ENCODE measurements around the gene EP400.
"Not testable (repeated sequence)": the region's sequence is repeated elsewhere in the genome, so short reads cannot be mapped to it uniquely, and the experiment has no call there.

Gene EP400

DNA sequence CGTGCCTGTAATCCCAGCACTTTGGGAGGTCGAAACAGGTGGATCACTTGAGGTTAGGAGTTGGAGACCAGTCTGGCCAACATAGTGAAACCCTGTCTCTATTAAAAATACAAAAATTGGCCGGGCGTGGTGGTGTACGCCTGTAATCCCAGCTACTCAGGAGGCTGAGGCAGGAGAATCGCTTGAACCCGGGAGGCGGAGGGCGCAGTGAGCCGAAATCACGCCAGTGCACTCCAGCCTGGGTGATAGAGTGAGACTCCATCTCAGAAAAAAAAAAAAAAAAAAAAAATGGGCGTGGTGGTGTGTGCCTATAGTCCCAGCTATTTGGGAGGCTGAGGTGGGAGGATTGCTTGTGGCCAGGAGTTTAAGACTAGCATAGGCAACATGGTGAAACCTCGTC is 4.7 kb downstream of the EP400 start:
- DNase-seq, result not testable (repeated sequence)

DNA sequence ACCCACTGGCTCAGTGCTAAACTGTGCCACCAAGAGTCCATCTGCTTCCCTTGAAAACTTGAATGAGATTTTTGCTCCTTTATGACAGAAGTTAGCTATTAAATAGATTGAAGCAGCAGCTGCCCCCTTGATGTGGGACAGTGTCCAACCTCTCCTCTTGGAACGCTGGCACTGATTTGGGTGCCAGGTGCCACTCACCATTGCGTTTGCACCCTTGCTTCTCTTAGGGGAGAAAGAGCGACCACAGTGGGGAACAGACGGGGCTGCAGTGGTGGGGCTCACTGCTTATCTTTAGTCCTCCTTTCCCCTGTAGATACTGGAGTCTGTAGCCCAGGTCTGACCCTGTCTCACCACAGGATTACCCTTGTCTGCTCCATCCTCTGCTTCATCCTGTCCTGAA is 9.4 kb downstream of the EP400 start:
- DNase-seq, result no peak

DNA sequence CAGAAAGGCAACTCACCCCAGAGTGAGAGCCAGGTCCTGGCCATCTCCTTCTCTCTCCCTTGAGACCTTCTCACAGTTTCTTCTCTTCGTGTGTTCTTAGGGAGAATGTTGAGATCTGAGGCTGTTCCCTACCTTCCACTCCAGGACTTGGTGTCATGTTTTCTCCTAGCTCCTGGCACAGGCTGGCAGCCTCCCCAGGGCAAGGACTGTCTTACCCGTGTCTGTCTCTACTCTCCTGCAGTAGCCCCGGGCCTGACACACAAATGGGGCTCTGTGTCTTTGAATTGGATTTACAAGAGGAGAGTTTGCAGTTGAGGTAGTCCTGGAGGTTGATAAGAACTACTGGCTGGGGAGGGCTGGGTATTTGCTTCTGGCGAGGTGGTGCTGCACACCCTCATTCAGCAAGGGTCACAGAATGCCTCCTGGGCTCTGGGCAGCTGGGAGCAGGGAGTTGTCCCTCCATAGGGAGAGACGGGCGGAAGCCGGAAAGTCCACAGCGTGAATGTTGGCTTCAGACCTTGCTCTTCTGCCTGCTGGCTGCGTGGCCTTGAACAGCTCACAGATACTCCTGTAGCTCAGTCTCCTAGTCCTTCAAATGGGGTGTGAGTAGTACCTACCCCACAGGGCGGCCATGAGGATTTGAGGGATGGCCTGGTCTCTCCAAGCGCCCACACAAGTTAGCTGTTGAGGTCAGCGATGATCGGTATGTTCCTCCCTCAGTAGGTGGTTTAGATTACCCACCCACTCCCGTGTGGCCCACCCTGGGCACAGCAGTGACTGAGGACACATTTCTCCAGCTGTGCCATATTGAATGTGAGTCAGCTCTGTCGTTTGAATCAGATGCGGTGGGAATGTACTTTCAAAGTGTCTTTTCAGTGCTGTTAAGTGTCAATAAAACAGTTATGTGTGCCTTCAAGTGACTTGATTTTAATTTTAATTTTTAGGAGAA is 10.2 kb downstream of the EP400 start:
- no peak for DNase-seq

- not testable (repeated sequence) for DNase-seq
Observed at GRCh38 chr12:131960590-131961325, 11.0 kb downstream of the EP400 start.

DNA sequence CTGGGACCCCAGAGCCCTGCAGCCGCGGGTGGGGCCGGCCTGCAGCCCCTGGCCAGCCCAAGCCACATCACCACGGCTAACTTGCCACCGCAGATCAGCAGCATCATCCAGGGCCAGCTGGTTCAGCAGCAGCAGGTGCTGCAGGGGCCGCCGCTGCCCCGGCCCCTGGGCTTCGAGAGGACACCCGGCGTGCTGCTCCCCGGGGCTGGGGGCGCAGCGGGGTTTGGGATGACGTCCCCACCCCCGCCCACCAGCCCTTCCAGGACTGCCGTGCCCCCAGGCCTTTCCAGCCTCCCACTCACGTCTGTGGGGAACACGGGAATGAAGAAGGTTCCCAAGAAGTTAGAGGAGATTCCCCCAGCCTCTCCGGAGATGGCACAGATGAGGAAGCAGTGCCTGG is 11.6 kb downstream of the EP400 start:
- DNase-seq, result not testable (repeated sequence)

DNA sequence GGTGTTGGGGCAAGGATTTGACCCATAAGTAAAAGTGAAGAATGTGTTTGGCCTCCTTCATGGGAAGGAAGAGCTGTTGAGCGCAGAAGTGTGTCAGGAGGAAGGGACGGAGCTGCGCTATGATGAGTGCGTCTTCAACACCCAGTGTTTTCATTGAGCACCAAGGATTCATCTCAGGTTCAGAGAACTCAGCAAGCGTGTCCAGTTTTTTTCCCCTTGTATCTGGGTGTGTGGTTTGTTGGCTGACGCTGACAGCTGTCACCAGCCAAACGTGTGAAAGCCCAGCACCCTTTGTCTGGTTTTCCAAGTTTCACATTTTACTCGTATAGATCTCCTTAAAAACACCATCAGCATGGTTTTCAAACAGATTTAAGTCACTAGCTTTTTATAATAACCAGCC is 12.3 kb downstream of the EP400 start:
- DNase-seq, result no peak

GRCh38 chr12:131963381-131963780 is 13.6 kb downstream of the EP400 start:
- DNase-seq, result no peak

GRCh38 chr12:131965073-131965472 is 15.3 kb downstream of the EP400 start:
- DNase-seq, result no peak

DNA sequence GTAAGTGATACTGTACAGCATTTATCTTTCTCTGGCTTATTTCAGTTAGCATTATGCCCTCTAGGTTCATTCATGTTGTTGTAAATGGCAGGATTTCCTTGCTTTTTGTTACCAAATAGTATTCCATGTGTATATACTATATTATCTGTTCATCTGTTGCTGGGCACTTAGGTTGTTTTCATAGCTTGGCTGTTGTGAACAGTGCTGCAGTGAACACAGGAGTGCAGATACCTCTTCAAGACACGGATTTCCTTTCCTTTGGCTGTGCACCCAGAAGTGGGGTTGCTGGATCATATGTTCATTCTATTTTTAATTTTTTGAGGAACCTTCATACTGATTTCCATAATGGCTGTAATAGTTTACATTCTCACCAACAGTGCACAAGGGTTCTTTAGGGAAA is 21.5 kb downstream of the EP400 start:
- DNase-seq, result no peak

DNA sequence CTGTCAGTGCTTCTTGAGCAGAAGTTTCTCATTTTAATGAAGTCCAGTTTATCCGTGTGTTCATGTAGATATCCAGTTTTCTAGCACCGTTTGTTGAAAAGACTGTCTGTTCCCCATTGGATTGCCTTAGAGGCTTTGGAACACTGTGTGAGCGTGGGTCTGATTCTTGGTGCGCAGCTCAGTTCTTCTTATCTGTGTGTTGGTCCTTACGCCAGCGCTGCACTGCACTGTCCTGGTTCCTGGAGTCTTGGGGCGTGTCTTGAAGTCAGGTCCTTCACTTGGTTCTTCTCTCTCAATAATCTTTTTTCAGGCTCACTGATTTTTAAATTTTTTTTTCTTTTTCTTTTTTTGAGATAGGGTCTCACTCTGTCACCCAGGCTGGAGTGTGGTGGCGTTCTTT is 25.5 kb downstream of the EP400 start:
- no peak for DNase-seq

DNA sequence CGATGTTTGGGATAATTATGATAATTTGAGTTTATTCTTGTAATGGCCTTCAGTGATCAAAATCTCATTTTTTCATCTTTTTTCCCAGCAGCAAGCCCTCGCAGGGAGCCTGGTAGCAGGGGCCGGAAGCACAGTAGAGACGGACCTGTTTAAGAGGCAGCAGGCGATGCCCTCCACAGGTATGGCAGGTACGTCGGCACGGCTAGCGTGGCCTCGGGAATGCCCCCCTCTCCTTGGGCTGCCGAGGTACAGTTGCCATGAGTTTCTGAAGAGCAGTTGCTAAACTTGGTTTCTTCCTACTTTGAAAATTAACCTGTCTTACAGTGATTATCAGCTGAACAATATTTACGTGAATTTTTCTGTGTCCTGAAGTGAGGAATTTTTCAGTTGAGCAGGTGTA is 29.9 kb downstream of the EP400 start:
- no peak for DNase-seq

DNA sequence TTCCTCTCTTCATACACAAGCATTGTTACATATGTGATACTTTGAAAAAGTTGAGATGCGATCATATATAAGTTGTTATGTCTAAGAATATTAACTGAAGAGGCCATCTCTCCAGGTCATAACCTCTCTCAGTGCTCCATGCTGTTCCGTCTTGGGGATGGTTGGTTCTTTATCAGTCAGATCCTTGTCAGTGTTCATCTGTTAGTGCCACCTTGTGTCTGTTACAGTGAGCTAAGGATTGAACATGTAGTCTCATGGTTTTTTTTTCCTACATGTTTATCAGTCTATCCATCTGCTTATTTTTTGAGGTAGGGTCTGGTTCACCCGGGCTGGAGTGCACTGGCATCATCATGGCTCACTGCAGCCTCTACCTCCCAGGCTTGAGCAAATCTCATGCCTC is 30.5 kb downstream of the EP400 start:
- no peak for DNase-seq

- DNase-seq, result no peak
Observed at GRCh38 chr12:131981388-131981787, 31.6 kb downstream of the EP400 start.

DNA sequence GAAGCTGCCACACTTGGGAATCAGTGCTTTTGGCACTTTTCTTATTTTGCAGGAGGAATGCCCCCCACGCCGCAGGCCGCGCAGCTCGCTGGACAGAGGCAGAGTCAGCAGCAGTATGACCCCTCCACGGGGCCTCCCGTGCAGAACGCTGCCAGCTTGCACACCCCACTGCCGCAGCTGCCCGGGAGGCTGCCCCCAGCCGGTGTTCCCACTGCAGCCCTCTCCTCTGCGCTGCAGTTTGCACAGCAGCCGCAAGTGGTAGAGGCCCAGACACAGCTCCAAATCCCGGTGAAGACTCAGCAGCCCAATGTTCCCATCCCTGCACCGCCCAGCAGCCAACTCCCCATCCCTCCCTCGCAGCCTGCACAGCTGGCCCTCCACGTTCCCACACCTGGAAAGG is 32.3 kb downstream of the EP400 start:
- DNase-seq, result no peak

- DNase-seq, result no peak
Observed at GRCh38 chr12:131983026-131983425, 33.3 kb downstream of the EP400 start.

DNA sequence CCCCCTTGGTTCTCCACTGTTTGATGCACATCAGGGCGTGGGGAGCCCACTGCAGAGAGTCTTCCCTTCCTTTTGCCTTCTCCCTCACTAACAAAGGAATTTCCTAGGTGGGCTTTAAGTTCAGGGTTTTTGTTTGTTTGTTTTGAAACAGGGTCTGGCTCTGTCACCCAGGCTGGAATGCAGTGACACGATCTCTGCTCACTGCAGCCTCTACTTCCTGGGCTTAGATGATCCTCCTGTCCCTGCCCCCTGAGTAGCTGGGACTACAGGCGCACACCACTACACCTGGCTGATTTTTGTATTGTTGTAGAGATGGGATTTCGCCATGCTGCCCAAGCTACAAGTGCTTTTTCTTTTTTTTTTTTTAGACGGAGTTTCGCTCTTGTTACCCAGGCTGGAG is 33.8 kb downstream of the EP400 start:
- no peak for DNase-seq

GRCh38 chr12:131984334-131984733 is 34.6 kb downstream of the EP400 start:
- DNase-seq, result no peak

DNA sequence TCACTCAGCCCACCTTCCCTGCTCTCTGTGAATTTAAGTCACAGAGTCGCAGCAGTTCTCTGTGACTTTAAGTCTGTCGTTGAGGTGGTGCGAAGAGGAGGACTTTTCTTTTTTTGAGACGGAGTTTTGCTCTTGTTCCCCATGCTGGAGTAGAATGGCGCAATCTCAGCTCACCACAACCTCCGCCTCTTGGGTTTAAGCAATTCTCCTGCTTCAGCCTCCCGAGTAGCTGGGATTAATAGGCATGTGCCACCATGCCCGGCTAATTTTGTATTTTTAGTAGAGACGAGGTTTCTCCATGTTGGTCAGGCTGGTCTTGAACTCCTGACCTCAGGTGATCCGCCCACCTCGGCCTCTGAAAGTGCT is 35.8 kb downstream of the EP400 start:
- DNase-seq, result not testable (repeated sequence)

GRCh38 chr12:131986361-131986760 is 36.6 kb downstream of the EP400 start:
- DNase-seq, result no peak

GRCh38 chr12:131986910-131987309 is 37.2 kb downstream of the EP400 start:
- no peak for DNase-seq

DNA sequence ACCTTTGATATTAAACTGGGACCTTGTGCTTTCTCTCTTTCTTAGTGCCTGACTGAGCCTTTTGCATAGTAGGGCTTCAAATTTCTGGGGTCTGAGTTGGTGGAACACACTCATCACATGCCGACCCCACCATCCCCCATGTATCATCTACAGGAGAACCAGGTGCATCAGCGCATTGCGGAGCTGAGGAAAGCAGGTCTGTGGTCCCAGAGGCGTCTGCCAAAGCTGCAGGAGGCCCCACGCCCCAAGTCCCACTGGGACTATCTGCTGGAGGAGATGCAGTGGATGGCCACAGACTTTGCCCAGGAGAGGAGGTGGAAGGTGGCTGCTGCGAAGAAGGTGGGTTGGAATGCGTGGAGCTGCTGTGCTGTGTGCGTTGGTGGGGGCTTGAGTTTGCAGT is 37.8 kb downstream of the EP400 start:
- no peak for DNase-seq

GRCh38 chr12:131988054-131988796 is 38.5 kb downstream of the EP400 start:
- no peak for DNase-seq

GRCh38 chr12:131989021-131989420 is 39.3 kb downstream of the EP400 start:
- DNase-seq, result no peak

Measured in 8988T (cell line).